PC-3 (cell line): ENCODE results near the gene NUAK2.

ENCODE experiments used
- CTCF ChIP-seq: fragments of 300-600 bp; sonication (generic); conservative IDR thresholded peaks from 2 replicates; pipeline ENCODE4 v1.5.1; 2017; ENCODE audit warnings: antibody characterized with exemption, low read depth, mild to moderate bottlenecking, low read length
- EZH2 ChIP-seq: fragments of 300-600 bp; sonication (generic); IDR thresholded peaks from one replicate; pipeline ENCODE4 v1.6.1; 2017; ENCODE audit warnings: antibody characterized with exemption, mild to moderate bottlenecking, low read length; ENCODE audit not compliant: unreplicated experiment

- TF ChIP-seq CTCF: no peak
- no peak for TF ChIP-seq EZH2
These were observed 35.1 kb downstream of the NUAK2 start for GRCh38 chr1:205286335-205286950.
